HepG2 (cell line): ENCODE data around the gene THBS1.

ENCODE experiments used
- EP300 ChIP-seq, 3 experiments: sonication (generic) in 1 of 3; formaldehyde crosslinking in 1 of 3; IDR thresholded peaks; 2 replicates each; pipeline versions ENCODE4 v1.5.1 to v1.6.1; 2011 to 2020; ENCODE audit warnings: low read depth in 2 of 3, low read length in 2 of 3, borderline replicate concordance in 1 of 3, improper control_type of control experiment in 1 of 3, mild to moderate bottlenecking in 1 of 3, missing genetic modification reagents in 1 of 3, moderate library complexity in 1 of 3
- FOSL1 ChIP-seq: sonication (generic); formaldehyde crosslinking; IDR thresholded peaks from 2 replicates; pipeline ENCODE4 v1.9.0; 2021; ENCODE audit warnings: missing genetic modification reagents, borderline replicate concordance
- JUN ChIP-seq: sonication (generic); formaldehyde crosslinking; IDR thresholded peaks from 2 replicates; pipeline ENCODE4 v1.4.0; 2020; ENCODE audit warnings: mild to moderate bottlenecking, missing genetic modification reagents
- KDM5A ChIP-seq: fragments of 200-600 bp; sonication (generic); IDR thresholded peaks from 2 replicates; pipeline ENCODE4 v1.7.0; 2018; ENCODE audit warnings: antibody characterized with exemption, mild to moderate bottlenecking, low read length, borderline replicate concordance
- POLR2AphosphoS5 ChIP-seq: IDR thresholded peaks from 2 replicates; pipeline ENCODE4 v1.6.1; 2012; ENCODE audit warnings: low read depth, low read length
- ZBTB20 ChIP-seq: sonication (generic); formaldehyde crosslinking; IDR thresholded peaks from 2 replicates; pipeline ENCODE4 v1.8.1; 2023; ENCODE audit warnings: missing genetic modification reagents, low read depth, mild to moderate bottlenecking, borderline replicate concordance
- ZBTB40 ChIP-seq, 2 experiments: fragments of 450-650 bp in 1 of 2; sonication (generic) in 1 of 2; formaldehyde crosslinking in 1 of 2; IDR thresholded peaks; 2 replicates each; pipeline versions ENCODE4 v1.6.1 to v1.8.0; 2016 to 2022; ENCODE audit warnings: antibody characterized with exemption in 1 of 2, mild to moderate bottlenecking in 1 of 2, missing genetic modification reagents in 1 of 2
- ZNF12 ChIP-seq: sonication (generic); formaldehyde crosslinking; IDR thresholded peaks from 2 replicates; pipeline ENCODE4 v1.5.0; 2020; ENCODE audit warnings: missing genetic modification reagents
- ZNF260 ChIP-seq: sonication (generic); formaldehyde crosslinking; IDR thresholded peaks from 2 replicates; pipeline ENCODE4 v1.4.0; 2020; ENCODE audit warnings: missing genetic modification reagents, low read depth, mild to moderate bottlenecking, borderline replicate concordance
- ZNF292 ChIP-seq: sonication (generic); formaldehyde crosslinking; IDR thresholded peaks from 2 replicates; pipeline ENCODE4 v1.8.1; 2022; ENCODE audit warnings: mild to moderate bottlenecking, low read depth, missing genetic modification reagents, borderline replicate concordance
- ZNF788 ChIP-seq: sonication (generic); formaldehyde crosslinking; IDR thresholded peaks from 2 replicates; pipeline ENCODE4 v1.5.0; 2020; ENCODE audit warnings: mild to moderate bottlenecking, missing genetic modification reagents, borderline replicate concordance
- TF ChIP-seq, protein P1 (sequence below): IDR thresholded peaks from 2 replicates; pipeline ENCODE4 v1.6.1; 2012; ENCODE audit warnings: inconsistent platforms
- TF ChIP-seq, protein P2 (sequence below): sonication (generic); formaldehyde crosslinking; IDR thresholded peaks from 2 replicates; pipeline ENCODE4 v1.5.0; 2020; ENCODE audit warnings: mild to moderate bottlenecking, missing genetic modification reagents, moderate library complexity
- TF ChIP-seq, protein P3 (sequence below): sonication (generic); formaldehyde crosslinking; IDR thresholded peaks from 2 replicates; pipeline ENCODE4 v1.4.0; 2020; ENCODE audit warnings: missing genetic modification reagents

DNA sequence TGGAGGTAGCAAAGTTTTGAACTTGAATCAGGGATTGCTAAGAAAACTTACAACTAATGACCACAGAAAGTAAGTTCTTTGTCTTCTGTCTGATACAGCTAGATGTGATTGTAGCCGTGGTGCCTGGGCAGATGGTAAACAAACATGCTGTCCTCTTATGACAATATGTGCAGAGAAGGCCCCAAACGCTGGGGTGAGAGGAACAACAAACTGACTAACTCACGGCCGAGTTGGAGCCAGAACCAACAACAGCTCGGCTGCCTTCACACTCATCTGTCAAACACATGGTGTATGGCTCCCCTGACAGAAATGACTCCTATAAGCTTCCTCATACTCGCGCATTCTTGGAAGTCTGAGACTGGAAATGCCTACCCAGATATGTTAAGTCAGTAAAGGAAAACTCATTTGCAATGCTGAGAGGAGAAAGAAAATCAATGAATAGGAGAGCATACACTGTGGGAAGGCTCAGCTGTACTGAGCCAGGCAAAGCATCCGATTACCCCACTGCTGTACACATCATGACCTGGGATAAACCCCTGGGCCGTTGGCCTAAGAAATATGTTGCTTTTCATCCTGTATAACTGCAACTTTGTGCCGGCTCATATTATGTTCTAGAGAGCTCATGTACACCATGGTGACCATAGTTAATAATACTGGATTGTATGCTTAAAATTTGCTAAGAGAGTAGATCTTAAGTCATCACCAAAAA is 5.7 kb downstream of the THBS1 start:
- no peak for TF ChIP-seq ZNF292 (CRISPR knock-in tag)
- no peak for TF ChIP-seq ZNF12 (CRISPR knock-in tag)
- no peak for TF ChIP-seq ZBTB20 (CRISPR knock-in tag)
- no peak for TF ChIP-seq ZNF788 (CRISPR knock-in tag)
- no peak for TF ChIP-seq ZBTB40 (IDR thresholded peaks at IDR 0.05)
- no peak for TF ChIP-seq ZBTB40 (CRISPR knock-in tag; IDR thresholded peaks at IDR 0.05)
- TF ChIP-seq POLR2AphosphoS5, result no peak
- TF ChIP-seq JUN (CRISPR knock-in tag), result no peak
- TF ChIP-seq EP300 (IDR thresholded peaks at IDR 0.05; ENCODE audit: low read depth in 2 of 2, low read length in 2 of 2), result no peak
- no peak for TF ChIP-seq EP300 (CRISPR knock-in tag; IDR thresholded peaks at IDR 0.05; ENCODE audit: borderline replicate concordance)
- TF ChIP-seq, protein P1, sequence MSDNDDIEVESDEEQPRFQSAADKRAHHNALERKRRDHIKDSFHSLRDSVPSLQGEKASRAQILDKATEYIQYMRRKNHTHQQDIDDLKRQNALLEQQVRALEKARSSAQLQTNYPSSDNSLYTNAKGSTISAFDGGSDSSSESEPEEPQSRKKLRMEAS, result no peak
- no peak for TF ChIP-seq ZNF260 (CRISPR knock-in tag)
- TF ChIP-seq, protein P2, sequence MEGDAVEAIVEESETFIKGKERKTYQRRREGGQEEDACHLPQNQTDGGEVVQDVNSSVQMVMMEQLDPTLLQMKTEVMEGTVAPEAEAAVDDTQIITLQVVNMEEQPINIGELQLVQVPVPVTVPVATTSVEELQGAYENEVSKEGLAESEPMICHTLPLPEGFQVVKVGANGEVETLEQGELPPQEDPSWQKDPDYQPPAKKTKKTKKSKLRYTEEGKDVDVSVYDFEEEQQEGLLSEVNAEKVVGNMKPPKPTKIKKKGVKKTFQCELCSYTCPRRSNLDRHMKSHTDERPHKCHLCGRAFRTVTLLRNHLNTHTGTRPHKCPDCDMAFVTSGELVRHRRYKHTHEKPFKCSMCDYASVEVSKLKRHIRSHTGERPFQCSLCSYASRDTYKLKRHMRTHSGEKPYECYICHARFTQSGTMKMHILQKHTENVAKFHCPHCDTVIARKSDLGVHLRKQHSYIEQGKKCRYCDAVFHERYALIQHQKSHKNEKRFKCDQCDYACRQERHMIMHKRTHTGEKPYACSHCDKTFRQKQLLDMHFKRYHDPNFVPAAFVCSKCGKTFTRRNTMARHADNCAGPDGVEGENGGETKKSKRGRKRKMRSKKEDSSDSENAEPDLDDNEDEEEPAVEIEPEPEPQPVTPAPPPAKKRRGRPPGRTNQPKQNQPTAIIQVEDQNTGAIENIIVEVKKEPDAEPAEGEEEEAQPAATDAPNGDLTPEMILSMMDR, result no peak
- no peak for TF ChIP-seq FOSL1 (CRISPR knock-in tag)
- TF ChIP-seq KDM5A, result no peak
- TF ChIP-seq, protein P3, sequence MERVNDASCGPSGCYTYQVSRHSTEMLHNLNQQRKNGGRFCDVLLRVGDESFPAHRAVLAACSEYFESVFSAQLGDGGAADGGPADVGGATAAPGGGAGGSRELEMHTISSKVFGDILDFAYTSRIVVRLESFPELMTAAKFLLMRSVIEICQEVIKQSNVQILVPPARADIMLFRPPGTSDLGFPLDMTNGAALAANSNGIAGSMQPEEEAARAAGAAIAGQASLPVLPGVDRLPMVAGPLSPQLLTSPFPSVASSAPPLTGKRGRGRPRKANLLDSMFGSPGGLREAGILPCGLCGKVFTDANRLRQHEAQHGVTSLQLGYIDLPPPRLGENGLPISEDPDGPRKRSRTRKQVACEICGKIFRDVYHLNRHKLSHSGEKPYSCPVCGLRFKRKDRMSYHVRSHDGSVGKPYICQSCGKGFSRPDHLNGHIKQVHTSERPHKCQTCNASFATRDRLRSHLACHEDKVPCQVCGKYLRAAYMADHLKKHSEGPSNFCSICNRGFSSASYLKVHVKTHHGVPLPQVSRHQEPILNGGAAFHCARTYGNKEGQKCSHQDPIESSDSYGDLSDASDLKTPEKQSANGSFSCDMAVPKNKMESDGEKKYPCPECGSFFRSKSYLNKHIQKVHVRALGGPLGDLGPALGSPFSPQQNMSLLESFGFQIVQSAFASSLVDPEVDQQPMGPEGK (CRISPR knock-in tag), result no peak
